Karpas-422 (cell line): ENCODE data around the gene LGSN. TPM values are rescaled to one million over a fixed set of nuclear protein-coding genes. Genes with fewer than 3 reads are reported as not detected.
"Not testable (repeated sequence)": the region's sequence is repeated elsewhere in the genome, so short reads cannot be mapped to it uniquely, and the experiment has no call there.

Experiments used
- DNase-seq: peaks from one replicate; pipeline ENCODE4 v3.0.0-alpha.2; 2015
- H2AFZ ChIP-seq: fragments of 200-600 bp; sonication (generic); 2 replicates; pipeline ENCODE4 v1.6.1; 2014; ENCODE audit warnings: antibody characterized with exemption, low read length, mixed read lengths
- H3K27ac ChIP-seq: fragments of 200-600 bp; sonication (generic); 2 replicates; pipeline ENCODE4 v1.5.1; 2014; ENCODE audit warnings: mild to moderate bottlenecking, low read length, moderate library complexity
- H3K27me3 ChIP-seq: fragments of 200-600 bp; sonication (generic); 2 replicates; pipeline ENCODE4 v1.6.1; 2014; ENCODE audit warnings: low read length, mixed read lengths
- H3K36me3 ChIP-seq: fragments of 200-600 bp; sonication (generic); 2 replicates; pipeline ENCODE4 v1.6.1; 2014; ENCODE audit warnings: low read length, mixed read lengths; ENCODE audit not compliant: insufficient read depth
- H3K4me1 ChIP-seq: fragments of 200-600 bp; sonication (generic); 2 replicates; pipeline ENCODE4 v1.6.1; 2014; ENCODE audit warnings: mild to moderate bottlenecking, low read length, mixed read lengths
- H3K4me2 ChIP-seq: fragments of 200-600 bp; sonication (generic); 2 replicates; pipeline ENCODE4 v1.6.1; 2014; ENCODE audit warnings: low read length, low read depth, mild to moderate bottlenecking; ENCODE audit not compliant: poor library complexity, severe bottlenecking
- H3K4me3 ChIP-seq: fragments of 200-600 bp; sonication (generic); 2 replicates; pipeline ENCODE4 v1.5.1; 2014; ENCODE audit warnings: mild to moderate bottlenecking, antibody characterized with exemption, low read length, mixed read lengths
- H3K79me2 ChIP-seq: fragments of 200-600 bp; sonication (generic); 2 replicates; pipeline ENCODE4 v1.6.1; 2014; ENCODE audit warnings: mild to moderate bottlenecking, low read length, mixed read lengths
- H3K9ac ChIP-seq: fragments of 200-600 bp; sonication (generic); 2 replicates; pipeline ENCODE4 v1.6.0; 2014; ENCODE audit warnings: low read length
- H3K9me2 ChIP-seq: fragments of 200-600 bp; sonication (generic), shearing (Covaris generic); replicated peaks from 2 replicates; pipeline ENCODE4 v1.6.0; 2014; ENCODE audit warnings: mild to moderate bottlenecking, low read length, moderate library complexity; ENCODE audit not compliant: insufficient read depth
- H3K9me3 ChIP-seq: fragments of 300-700, 200-600 bp; sonication (generic); 2 replicates; pipeline ENCODE4 v1.6.1; 2014; ENCODE audit warnings: low read length, mixed read lengths
- H4K20me1 ChIP-seq: fragments of 200-600 bp; sonication (generic); 2 replicates; pipeline ENCODE4 v1.6.1; 2014; ENCODE audit warnings: mild to moderate bottlenecking, antibody characterized with exemption, low read length, low read depth; ENCODE audit not compliant: insufficient read depth
- total RNA-seq: library from RNA; depleted of rRNA; stranded (reverse); fragments of >200 nt; shearing (Covaris generic); gene quantifications from 2 replicates; pipeline ENCODE4 v1.2.3, GENCODE V29; 2014; ENCODE audit warnings: low replicate concordance

LGSN gene
- total RNA-seq, 1 experiment from 2014 or later = not detected

DNA sequence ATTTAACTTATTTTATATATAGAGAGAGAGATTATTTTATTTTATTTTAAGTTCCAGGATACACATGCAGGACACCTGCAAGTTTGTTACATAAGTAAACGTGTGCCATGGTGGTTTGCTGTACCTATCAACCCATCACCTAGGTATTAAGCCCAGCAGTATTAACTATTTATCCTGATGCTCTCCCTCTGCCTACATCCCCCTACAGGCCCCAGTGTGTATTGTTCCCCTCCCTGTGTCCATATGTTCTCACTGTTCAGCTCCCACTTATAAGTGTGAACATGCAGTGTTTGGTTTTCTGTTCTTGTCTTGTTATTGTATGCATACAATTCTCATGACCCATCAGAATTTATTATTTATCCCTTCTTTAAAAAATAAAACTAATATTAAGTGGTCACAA, 73.9 kb downstream of the LGSN start:
- DNase-seq = peak; percentile 50
- Histone ChIP-seq H3K9me3 (no peaks in the 10 kb centered on the region), H3K36me3 (no peaks in the 10 kb centered on the region)

GRCh38 chr6:63245420-63245819, 74.4 kb downstream of the LGSN start:
- no peaks in the 10 kb centered on the region for H3K27me3 ChIP-seq
- H4K20me1 ChIP-seq = no peaks in the 10 kb centered on the region

More for the DNA sequence above, 73.9 kb downstream of the LGSN start:
- H3K79me2 ChIP-seq = no peaks in the 10 kb centered on the region
- H3K9me2 ChIP-seq = no peaks in the 10 kb centered on the region
- no peaks in the 10 kb centered on the region for H3K27me3 ChIP-seq
- H3K4me2 ChIP-seq = no peak overlapping the region
- no peak overlapping the region for H3K4me3 ChIP-seq
- no peaks in the 10 kb centered on the region for H3K4me1 ChIP-seq
- H2AFZ ChIP-seq = no peak overlapping the region
- H3K9ac ChIP-seq = no peak overlapping the region
- no peaks in the 10 kb centered on the region for H4K20me1 ChIP-seq
- no peak overlapping the region for H3K27ac ChIP-seq

DNA sequence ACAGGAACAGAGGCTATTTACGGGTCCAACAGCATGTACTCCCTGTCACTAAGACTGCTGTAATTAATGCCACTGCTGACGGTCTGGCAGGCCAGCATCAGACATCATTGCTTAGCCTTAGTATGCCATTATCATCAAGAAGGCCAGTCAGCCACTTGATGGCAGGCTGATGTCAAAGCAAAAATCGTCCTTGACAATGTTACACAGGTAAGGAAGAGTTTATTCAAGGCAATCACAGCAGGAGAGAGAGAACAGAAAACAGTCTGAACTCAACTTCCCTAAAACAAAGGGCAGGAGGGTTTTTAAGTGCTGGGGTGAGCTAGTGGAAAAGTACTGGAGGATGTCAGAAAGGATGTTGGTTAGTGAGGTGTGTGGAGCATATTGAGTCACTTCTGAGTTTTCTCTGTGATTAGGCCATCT, 83.4 kb downstream of the LGSN start:
- H3K9ac ChIP-seq = no peak overlapping the region
- no peak for DNase-seq
- no peaks in the 10 kb centered on the region for H3K9me2 ChIP-seq
- H3K36me3 ChIP-seq = no peaks in the 10 kb centered on the region
- no peak overlapping the region for H3K4me2 ChIP-seq
- no peaks in the 10 kb centered on the region for H3K27me3 ChIP-seq
- H3K4me1 ChIP-seq = no peaks in the 10 kb centered on the region
- H3K79me2 ChIP-seq = no peaks in the 10 kb centered on the region
- no peak overlapping the region for H3K27ac ChIP-seq
- no peaks in the 10 kb centered on the region for H3K9me3 ChIP-seq
- H2AFZ ChIP-seq = no peak overlapping the region
- no peaks in the 10 kb centered on the region for H4K20me1 ChIP-seq
- no peak overlapping the region for H3K4me3 ChIP-seq

More at GRCh38 chr6:63245420-63245819, 74.4 kb downstream of the LGSN start:
- Histone ChIP-seq H3K4me3 (no peak overlapping the region), H3K4me1 (no peaks in the 10 kb centered on the region), H3K27ac (no peak overlapping the region), H3K9me2 (no peaks in the 10 kb centered on the region), H3K79me2 (no peaks in the 10 kb centered on the region), H3K9me3 (no peaks in the 10 kb centered on the region), H2AFZ (no peak overlapping the region), H3K36me3 (no peaks in the 10 kb centered on the region), H3K4me2 (no peak overlapping the region), H3K9ac (no peak overlapping the region)
- no peak for DNase-seq

- H3K9me2 ChIP-seq, H3K79me2 ChIP-seq, DNase-seq, H3K9me3 ChIP-seq, H3K36me3 ChIP-seq, H3K4me1 ChIP-seq, H3K27me3 ChIP-seq, H4K20me1 ChIP-seq, H3K27ac ChIP-seq, H3K4me2 ChIP-seq, H3K4me3 ChIP-seq, H3K9ac ChIP-seq, H2AFZ ChIP-seq: not testable (repeated sequence)
These were observed 89.3 kb downstream of the LGSN start for GRCh38 chr6:63230511-63230910.

- not testable (repeated sequence) for DNase-seq, H3K27me3 ChIP-seq, H3K4me1 ChIP-seq, H3K9ac ChIP-seq, H3K9me3 ChIP-seq, H3K4me2 ChIP-seq, H3K4me3 ChIP-seq, H3K36me3 ChIP-seq, H3K9me2 ChIP-seq, H4K20me1 ChIP-seq, H3K79me2 ChIP-seq, H2AFZ ChIP-seq, H3K27ac ChIP-seq
These were observed 89.8 kb downstream of the LGSN start for GRCh38 chr6:63230027-63230426.

- not testable (repeated sequence) for H3K79me2 ChIP-seq, H3K27ac ChIP-seq, H3K36me3 ChIP-seq, H3K9me2 ChIP-seq, H3K4me3 ChIP-seq, H3K4me1 ChIP-seq, H3K4me2 ChIP-seq, DNase-seq, H3K27me3 ChIP-seq, H2AFZ ChIP-seq, H3K9ac ChIP-seq, H3K9me3 ChIP-seq, H4K20me1 ChIP-seq
These were observed 91.6 kb downstream of the LGSN start for GRCh38 chr6:63227928-63228894.

DNA sequence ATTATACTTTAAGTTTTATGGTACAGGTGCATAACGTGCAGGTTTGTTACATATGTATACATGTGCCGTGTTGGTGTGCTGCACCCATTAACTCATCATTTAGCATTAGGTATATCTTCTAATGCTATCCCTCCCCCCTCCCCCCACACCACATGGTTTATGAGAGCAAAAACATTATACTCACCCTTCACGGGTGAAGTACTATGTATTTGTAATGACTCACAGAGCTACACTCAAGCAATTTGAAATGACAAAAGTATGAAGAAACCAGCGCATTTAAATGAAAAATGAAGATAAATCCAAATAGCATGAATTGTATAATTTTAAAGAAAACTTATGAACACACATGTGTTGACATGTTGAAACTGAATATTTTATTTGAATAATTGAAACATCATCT, 93.8 kb downstream of the LGSN start:
- H4K20me1 ChIP-seq, H3K4me1 ChIP-seq, H3K27ac ChIP-seq, H3K4me2 ChIP-seq, H3K9me2 ChIP-seq, H3K4me3 ChIP-seq, H3K36me3 ChIP-seq, H3K9ac ChIP-seq, H3K9me3 ChIP-seq, H3K79me2 ChIP-seq, H3K27me3 ChIP-seq, H2AFZ ChIP-seq, DNase-seq: not testable (repeated sequence)
